ENCODE results near the gene LDB2.

DNA sequence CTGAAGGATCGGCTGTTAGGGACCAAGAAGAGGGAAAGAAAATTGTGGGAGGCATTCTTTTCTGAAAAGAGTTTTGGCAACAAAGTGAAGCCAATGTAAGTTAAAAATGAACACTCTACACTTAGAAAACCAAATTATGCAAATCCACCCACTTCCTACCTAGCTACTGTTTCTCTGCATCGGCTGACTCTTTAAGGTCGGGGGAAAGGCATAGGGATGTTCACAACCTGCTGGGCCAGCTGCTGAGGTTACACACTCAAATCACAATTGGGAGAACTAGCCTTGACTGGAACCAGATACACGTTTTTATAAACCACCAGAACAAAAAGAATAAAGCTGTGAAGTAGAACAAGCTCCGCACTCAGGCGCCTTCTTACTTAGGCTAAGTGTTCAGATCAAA is 165.7 kb downstream of the LDB2 start:
- TF ChIP-seq, protein P1, sequence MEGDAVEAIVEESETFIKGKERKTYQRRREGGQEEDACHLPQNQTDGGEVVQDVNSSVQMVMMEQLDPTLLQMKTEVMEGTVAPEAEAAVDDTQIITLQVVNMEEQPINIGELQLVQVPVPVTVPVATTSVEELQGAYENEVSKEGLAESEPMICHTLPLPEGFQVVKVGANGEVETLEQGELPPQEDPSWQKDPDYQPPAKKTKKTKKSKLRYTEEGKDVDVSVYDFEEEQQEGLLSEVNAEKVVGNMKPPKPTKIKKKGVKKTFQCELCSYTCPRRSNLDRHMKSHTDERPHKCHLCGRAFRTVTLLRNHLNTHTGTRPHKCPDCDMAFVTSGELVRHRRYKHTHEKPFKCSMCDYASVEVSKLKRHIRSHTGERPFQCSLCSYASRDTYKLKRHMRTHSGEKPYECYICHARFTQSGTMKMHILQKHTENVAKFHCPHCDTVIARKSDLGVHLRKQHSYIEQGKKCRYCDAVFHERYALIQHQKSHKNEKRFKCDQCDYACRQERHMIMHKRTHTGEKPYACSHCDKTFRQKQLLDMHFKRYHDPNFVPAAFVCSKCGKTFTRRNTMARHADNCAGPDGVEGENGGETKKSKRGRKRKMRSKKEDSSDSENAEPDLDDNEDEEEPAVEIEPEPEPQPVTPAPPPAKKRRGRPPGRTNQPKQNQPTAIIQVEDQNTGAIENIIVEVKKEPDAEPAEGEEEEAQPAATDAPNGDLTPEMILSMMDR (IDR thresholded peaks at IDR 0.05; ENCODE audit: low read length): no peak
- TF ChIP-seq EZH2 (optimal IDR thresholded peaks at IDR 0.05; ENCODE audit: low read depth, low read length): no peak
- no peak for TF ChIP-seq EZH2phosphoT487 (IDR thresholded peaks at IDR 0.05; ENCODE audit: low read length)

Measured in MM.1S (cell line).